Coronary artery (tissue), 2 donors: Measurements from ENCODE around the gene CUL5.

Experiments
- DNase-seq: peaks from one replicate; pipeline ENCODE4 v3.0.0-alpha.2; 2017; ENCODE audit warnings: low spot score
- H3K27ac ChIP-seq, 2 donors: fragments of 200-600 bp; sonication (generic); one replicate each; pipeline ENCODE4 v1.5.1; 2016 to 2019
- H3K4me3 ChIP-seq: fragments of 200-600 bp; sonication (generic); 2 replicates; pipeline ENCODE4 v1.5.1; 2016; ENCODE audit warnings: mild to moderate bottlenecking, moderate library complexity
- CTCF ChIP-seq: fragments of 200-600 bp; sonication (generic); IDR thresholded peaks from one replicate; pipeline ENCODE4 v1.5.1; 2019; ENCODE audit warnings: antibody characterized with exemption

CUL5 gene

GRCh38 chr11:108147150-108147549, 138.5 kb downstream of the CUL5 start:
- Histone ChIP-seq H3K4me3 (no peak overlapping the region), H3K27ac (no peak overlapping the region)
- no peak for TF ChIP-seq CTCF
- no peak for DNase-seq

DNA sequence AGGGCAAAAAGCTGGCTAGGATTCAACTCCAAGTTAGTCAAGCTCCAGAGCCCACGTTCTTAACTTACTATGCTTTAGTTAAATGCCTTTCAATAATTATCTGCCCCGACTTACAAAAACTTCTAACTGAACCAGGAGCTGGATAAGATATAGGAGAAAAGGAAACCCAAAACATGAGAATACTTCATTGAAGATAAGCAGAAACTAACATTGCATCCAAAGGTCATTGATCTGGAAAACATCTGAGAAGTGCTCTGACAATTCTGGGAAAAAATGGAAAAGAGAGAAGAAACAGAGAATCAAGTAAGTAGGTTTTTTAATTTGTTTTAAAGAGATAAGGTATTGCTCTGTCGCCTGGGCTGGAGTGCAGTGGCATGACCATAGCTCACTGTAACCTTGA, 139.9 kb downstream of the CUL5 start:
- Histone ChIP-seq H3K4me3 (no peak overlapping the region), H3K27ac (no peak overlapping the region)
- no peak for TF ChIP-seq CTCF
- no peak for DNase-seq

DNA sequence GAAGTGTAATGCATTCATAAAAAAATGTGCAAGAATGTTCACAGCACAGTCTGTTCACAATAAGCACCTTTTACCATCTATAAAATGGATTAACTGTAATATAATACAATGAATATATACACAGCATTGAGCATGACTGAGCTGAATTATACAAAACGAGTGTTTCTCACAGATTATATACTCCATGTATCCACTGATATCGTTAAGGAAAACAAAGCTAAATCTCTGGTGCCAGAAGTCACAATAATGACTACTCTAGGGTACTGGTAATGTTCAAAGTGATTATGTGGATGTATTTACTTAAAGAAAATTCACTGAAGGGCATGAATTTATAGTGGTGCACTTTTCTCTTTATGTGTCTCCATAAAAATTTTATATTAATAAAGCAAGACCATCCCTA, 145.9 kb downstream of the CUL5 start:
- no peak overlapping the region for H3K27ac ChIP-seq
- no peak overlapping the region for H3K4me3 ChIP-seq
- no peak for TF ChIP-seq CTCF
- DNase-seq: no peak
